GM13977 (cell line): ENCODE results near the gene FBXO47.

Source experiments
- DNase-seq: peaks from one replicate; pipeline ENCODE4 v3.0.0; 2012; ENCODE audit warnings: low spot score
- in situ Hi-C: fragments of 300-500 bp; cut with MboI; formaldehyde crosslinking; loops from one replicate; pipeline ENCODE4 v1.12.0; 2022; ENCODE audit warnings: low sequenced_read_pairs, low pct_unique_long_range_greater_than_20kb, mixed read lengths, inconsistent platforms; ENCODE audit not compliant: unreplicated experiment
- TF ChIP-seq, protein P1 (sequence below): IDR thresholded peaks from 2 replicates; pipeline ENCODE4 v1.5.1; 2012; ENCODE audit warnings: mild to moderate bottlenecking, control low read depth; ENCODE audit not compliant: insufficient read depth; ENCODE audit errors: extremely low read depth, missing control alignments

FBXO47 gene

DNA sequence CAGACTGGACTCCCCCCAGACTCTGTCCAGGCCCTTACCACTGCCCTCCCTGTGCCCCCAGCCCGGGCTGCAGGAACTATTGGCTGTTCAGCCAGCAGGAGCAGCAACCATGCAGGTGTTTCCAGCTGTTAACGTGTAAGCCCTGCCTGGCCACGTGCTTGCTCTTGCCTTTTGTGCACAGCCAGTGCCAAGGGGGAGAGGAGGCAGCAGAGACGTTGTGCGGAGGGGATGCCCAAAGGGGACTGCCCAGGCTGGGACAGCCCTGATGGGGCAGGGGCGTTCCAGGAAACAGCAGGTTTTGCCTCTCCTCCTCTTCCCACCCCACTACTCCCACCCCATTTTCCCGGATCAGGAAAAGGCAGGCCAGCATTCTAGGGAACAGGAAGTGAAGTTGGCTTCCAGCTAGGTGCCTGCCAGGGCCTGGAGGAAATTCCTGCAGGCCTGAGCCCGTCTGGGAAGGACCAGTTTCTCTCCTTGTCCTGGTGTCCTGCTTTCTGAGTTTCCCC, 58.5 kb downstream of the FBXO47 start:
- TF ChIP-seq, protein P1, sequence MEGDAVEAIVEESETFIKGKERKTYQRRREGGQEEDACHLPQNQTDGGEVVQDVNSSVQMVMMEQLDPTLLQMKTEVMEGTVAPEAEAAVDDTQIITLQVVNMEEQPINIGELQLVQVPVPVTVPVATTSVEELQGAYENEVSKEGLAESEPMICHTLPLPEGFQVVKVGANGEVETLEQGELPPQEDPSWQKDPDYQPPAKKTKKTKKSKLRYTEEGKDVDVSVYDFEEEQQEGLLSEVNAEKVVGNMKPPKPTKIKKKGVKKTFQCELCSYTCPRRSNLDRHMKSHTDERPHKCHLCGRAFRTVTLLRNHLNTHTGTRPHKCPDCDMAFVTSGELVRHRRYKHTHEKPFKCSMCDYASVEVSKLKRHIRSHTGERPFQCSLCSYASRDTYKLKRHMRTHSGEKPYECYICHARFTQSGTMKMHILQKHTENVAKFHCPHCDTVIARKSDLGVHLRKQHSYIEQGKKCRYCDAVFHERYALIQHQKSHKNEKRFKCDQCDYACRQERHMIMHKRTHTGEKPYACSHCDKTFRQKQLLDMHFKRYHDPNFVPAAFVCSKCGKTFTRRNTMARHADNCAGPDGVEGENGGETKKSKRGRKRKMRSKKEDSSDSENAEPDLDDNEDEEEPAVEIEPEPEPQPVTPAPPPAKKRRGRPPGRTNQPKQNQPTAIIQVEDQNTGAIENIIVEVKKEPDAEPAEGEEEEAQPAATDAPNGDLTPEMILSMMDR, result no peak
- peak; percentile 57 for DNase-seq
- in situ Hi-C loops, result no loop called here

DNA sequence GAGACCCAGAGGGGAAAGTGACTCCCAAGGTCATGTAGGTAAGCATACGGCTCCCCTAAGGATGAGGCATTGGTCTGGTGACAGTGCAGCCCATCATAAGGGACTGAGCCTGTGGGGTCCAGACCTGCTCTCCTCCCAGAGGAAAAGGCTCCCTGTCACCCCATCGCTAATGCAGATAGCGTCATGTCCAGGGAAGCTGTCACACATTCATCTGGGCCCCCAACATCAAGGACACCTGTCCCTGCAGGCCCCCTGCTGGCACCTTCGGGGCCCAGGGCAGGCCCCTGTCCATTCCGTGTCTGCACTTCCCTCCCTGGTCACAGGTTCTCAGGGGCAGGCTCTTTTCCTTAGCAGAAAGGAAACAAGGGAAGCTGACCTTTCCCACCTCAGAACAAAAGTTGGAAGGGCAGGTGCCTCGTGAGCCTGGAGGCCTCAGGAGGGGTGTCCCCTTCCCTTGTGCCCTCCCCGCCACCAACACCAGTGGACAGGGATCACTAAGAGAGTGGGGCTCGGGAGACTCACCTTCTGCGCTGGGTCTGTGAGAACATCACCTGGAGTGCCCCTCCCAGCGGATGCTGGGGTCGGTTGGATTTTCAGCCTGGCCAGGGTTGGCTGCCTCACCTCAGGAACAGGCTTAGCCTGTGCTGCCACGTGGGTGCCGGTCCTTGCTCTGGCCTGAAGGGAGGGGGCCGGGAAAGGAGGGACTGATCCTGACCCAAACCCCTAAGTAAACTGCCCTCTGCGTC, 59.1 kb downstream of the FBXO47 start:
- no peak for DNase-seq
- in situ Hi-C loops, result no loop called here
- TF ChIP-seq, protein P1, result no peak

DNA sequence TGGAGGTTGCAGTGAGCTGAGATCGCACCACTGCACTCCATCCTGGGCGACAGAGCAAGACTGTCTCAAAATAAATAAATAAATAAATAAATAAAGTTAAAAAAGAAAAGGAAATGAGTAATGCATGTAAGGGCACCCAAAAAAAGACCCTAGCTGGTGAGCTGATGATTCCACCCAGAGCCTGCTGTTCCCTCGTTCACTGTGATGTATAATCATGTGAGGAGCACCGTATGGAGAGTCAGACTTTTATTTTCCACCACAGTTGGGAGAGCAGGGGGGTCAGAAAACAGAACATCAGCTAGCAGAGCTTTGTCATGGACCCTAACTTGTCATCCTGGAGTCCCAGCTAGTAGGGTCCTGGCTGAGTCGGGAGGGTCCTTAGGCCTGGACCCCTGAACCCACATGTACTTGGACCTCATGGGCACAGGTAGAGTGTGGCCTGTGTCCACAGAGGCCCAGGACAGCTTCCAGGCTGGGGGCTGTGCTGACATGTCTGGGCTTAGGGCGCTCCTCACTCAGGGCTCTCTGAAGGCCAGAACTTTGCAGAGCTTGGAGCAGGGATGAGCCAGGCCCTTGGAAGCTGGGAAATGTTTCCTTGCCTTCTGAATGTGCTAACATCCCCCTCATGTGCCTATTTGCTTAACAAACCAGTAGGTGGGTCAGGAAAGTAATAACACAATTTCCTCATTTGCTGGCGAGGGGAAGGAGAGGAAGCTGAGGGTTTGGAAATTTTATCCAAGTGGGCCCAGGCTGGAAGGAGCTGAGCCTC, 60.6 kb downstream of the FBXO47 start:
- in situ Hi-C loops, result no loop called here
- TF ChIP-seq, protein P1, result no peak
- no peak for DNase-seq

DNA sequence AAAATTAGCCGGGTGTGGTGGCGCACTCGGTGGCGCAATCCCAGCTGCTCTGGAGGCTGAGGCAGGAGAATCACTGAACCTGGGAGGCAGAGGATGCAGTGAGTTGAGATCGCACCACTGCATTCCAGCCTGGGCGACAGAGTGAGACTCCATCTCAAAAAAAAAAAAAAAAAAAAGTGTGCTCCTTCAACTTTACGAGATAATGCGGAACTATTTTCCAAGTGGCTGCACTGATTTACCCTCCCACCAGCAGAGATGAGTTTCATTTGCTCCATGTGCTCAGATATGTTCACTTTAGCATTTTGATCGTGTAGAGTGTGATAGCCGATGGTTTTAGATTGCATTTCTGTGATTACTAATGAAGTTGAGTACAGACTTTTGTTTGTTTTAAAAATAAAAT, 61.8 kb downstream of the FBXO47 start:
- TF ChIP-seq, protein P1, result no peak
- no peak for DNase-seq
- in situ Hi-C loops, result no loop called here

DNA sequence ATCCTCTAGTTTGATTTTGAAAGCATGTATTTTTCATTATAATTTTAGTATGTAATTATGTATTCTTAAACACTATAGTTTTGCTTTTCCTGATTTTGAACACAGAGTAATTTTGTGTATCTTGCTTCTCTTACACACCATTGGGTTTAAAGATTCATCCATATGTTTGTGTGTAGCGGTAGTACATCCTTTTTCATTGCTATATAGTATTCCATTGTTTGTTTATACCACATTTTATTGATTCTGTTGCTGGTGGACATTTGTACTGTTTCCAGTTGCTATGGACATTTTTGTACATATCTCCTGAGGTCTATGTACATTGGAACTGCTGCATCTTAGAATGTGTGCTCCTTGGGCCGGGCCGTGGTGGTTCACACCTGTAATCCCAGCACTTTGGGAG, 62.3 kb downstream of the FBXO47 start:
- DNase-seq, result no peak
- TF ChIP-seq, protein P1, result no peak
- in situ Hi-C loops, result no loop called here

DNA sequence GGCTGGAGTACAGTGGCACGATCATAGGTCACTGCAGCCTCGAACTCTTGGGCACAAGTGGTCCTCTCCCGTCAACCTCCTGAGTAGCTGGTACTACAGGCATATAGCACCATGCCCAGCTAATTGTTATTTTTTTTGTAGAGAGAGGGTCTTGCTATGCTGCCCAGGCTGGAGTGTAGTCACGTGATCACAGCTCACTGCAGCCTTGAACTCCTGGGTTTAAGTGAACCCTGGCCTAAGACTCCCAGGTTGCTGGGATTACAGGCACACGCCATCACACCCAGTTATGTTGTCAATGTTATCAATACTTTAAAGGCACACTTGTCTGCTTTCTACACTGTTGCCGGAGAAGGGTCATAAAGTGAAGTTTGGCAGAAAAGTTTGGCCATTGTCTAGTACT, 63.8 kb downstream of the FBXO47 start:
- DNase-seq, result no peak
- in situ Hi-C loops, result no loop called here
- TF ChIP-seq, protein P1, result no peak
